Measurements from ENCODE around the gene PRPF8. TPM values are rescaled to one million over a fixed set of nuclear protein-coding genes. Genes with fewer than 3 reads are reported as not detected.
A peak's percentile ranks its signal among the peaks of the same experiment; 100 is the strongest.

The PRPF8 gene
- total and polyA plus RNA-seq, 2 of the 8 experiments (the other 6 are each of a cell fraction or from before 2014, with no cell fraction given): 329 to 337 TPM

DNA sequence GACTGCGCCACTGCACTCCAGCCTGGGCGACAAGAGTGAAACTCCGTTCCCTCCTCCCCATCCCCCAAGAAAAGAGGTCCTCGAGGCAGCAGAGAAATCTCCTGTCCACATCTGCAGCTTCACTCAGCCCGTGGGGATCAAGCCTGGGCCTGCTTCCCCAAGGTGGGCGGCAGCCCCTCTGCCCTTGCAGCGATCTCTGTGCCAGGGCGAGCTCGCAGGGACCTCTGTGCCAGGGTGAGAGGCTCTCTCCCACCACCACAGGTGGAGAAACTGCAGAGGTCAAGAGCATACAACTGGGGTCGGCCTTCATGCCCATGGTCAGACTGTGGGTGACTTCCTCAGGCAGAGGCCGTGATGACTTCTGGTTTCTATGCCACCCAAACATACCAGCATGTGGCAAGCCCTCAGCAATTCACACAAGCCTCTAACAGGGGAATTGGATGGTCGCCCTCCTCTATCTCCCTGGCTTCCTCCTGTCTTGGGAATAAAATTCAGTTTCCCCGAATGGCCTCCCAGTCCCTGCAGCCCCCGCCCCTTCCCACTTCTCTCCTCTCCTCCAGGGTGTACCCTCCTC lies 61.5 kb downstream of the PRPF8 start:
- WGBS, 2 experiments (ENCODE audit: extremely low coverage in 1 of 2, insufficient coverage in 1 of 2, insufficient read length in 1 of 2, insufficient replicate concordance in 2 of 2, low coverage in 1 of 2, low lambda C conversion rate in 2 of 2, missing lambda C conversion rate in 1 of 2): 94% methylated on average over 14 of the region's 14 CpGs; no CpG with 5 or more reads in 1 of the 2 experiments
- no peak overlapping the region for H2AFZ ChIP-seq (ENCODE audit: low read length)
- no peak overlapping the region for H4K5ac ChIP-seq (ENCODE audit: insufficient read length, low read depth, low read length)
- H3K4ac ChIP-seq (replicated peaks; ENCODE audit: insufficient read length, low read depth, low read length): no peak overlapping the region
- DNase-seq (ENCODE audit: low read depth in 1 of 2, low spot score in 2 of 2): no peak
- 0 out of 2 replicates have a peak overlapping the region, but pooled peaks have one; percentile 18 for H2BK15ac ChIP-seq (ENCODE audit: low read length)
- H3K23me2 ChIP-seq (ENCODE audit: low read depth, low read length): peaks cover 6% of the 10 kb centered on the region
- peaks cover 0 to 4% of the 10 kb centered on the region in 2 experiments for H4K20me1 ChIP-seq (replicated peaks in 1 of 2; ENCODE audit: control insufficient read depth in 1 of 2, insufficient read depth in 2 of 2, low read length in 2 of 2)
- H3K27ac ChIP-seq (ENCODE audit: low read depth, low read length): no peak overlapping the region
- no peak overlapping the region for H2BK12ac ChIP-seq (ENCODE audit: low read depth, low read length)
- H3K79me1 ChIP-seq (ENCODE audit: low read depth, low read length): no peaks in the 10 kb centered on the region
- H3K18ac ChIP-seq (ENCODE audit: extremely low read depth, low read length): no peak overlapping the region
- no peak overlapping the region for H4K91ac ChIP-seq (replicated peaks; ENCODE audit: insufficient read length, low read length)
- no peak overlapping the region for H3K4me2 ChIP-seq (ENCODE audit: insufficient read depth in 1 of 2, low read depth in 2 of 2, low read length in 2 of 2)
- H3K4me3 ChIP-seq (ENCODE audit: extremely low read depth in 1 of 4, insufficient read depth in 2 of 4, low read depth in 3 of 4, low read length in 4 of 4): no peak overlapping the region
- no peak overlapping the region for H2BK120ac ChIP-seq (replicated peaks; ENCODE audit: low read depth, low read length)
- H3K36me3 ChIP-seq (ENCODE audit: control insufficient read depth in 2 of 4, insufficient read depth in 4 of 4, low read length in 3 of 4): no peaks in the 10 kb centered on the region
- H2AK5ac ChIP-seq (ENCODE audit: low read depth, low read length): no peak overlapping the region
- peaks cover 0 to 11% (median 4%) of the 10 kb centered on the region in 4 experiments; a peak in 6 of 7 replicates for H3K4me1 ChIP-seq (replicated peaks in 1 of 4; ENCODE audit: control insufficient read depth in 3 of 4, insufficient read depth in 4 of 4, low read length in 3 of 4)
- no peak overlapping the region for H2BK5ac ChIP-seq (ENCODE audit: low read depth, low read length)
- H4K8ac ChIP-seq (ENCODE audit: extremely low read depth, insufficient read depth, low read length): no peak overlapping the region
- ChIA-PET CTCF (ENCODE audit: partially characterized antibody) (interaction anchor here (0.6 to 14.5 kb wide), 5 partner anchors 9 to 252 kb away, joined by 3 to 146 read pairs (median 4); no protein-coding TSS in a partner anchor), POLR2A (ENCODE audit: partially characterized antibody) (interaction anchor here (1.5 to 2.5 kb wide), 2 partner anchors 49 to 88 kb away, joined by 3 to 7 read pairs; no protein-coding TSS in a partner anchor)
- FAIRE-seq: no peak
- no peak overlapping the region for H3K9ac ChIP-seq (replicated peaks in 1 of 4; ENCODE audit: extremely low read depth in 1 of 4, low read depth in 3 of 4, low read length in 3 of 4)
- H3K14ac ChIP-seq (ENCODE audit: insufficient read length): no peak overlapping the region
- H3K9me3 ChIP-seq (ENCODE audit: insufficient read depth in 2 of 2, low read depth in 1 of 2, low read length in 1 of 2): no peaks in the 10 kb centered on the region
- H2BK20ac ChIP-seq (ENCODE audit: low read length): no peak overlapping the region
- no peaks in the 10 kb centered on the region for H3K79me2 ChIP-seq (ENCODE audit: control insufficient read depth in 1 of 2, insufficient read depth in 2 of 2, low read length in 2 of 2)
- no peak overlapping the region for H3K23ac ChIP-seq (ENCODE audit: insufficient read length)
- H3K27me3 ChIP-seq (replicated peaks in 1 of 4; ENCODE audit: control insufficient read depth in 3 of 4, extremely low read depth in 1 of 4, insufficient read depth in 3 of 4, low read length in 3 of 4): peaks cover 0 to 6% (median 2%) of the 10 kb centered on the region in 4 experiments; a peak in 4 of 7 replicates
- H3K56ac ChIP-seq (replicated peaks; ENCODE audit: insufficient read length, low read depth, low read length): no peak overlapping the region
- TF ChIP-seq SUZ12 (IDR thresholded peaks at IDR 0.05; ENCODE audit: low read length) (no peak), TAF7 (optimal IDR thresholded peaks at IDR 0.05; ENCODE audit: borderline replicate concordance, low read depth, low read length) (no peak)
